Colonic mucosa (tissue), 4 donors: ENCODE data around the gene ACOXL. TPM values are rescaled to one million over a fixed set of nuclear protein-coding genes. Genes with fewer than 3 reads are reported as not detected.

Experiments used
- DNase-seq: peaks from one replicate; pipeline ENCODE4 v3.0.0-alpha.2; 2020
- H3K27ac ChIP-seq: fragments of 200-600 bp; one replicate; pipeline ENCODE4 v1.8.0; 2021
- H3K27me3 ChIP-seq: fragments of 200-600 bp; one replicate; pipeline ENCODE4 v1.8.0; 2021
- H3K36me3 ChIP-seq: fragments of 200-600 bp; one replicate; pipeline ENCODE4 v1.8.0; 2021
- H3K4me1 ChIP-seq: fragments of 200-600 bp; one replicate; pipeline ENCODE4 v1.8.0; 2021; ENCODE audit warnings: mild to moderate bottlenecking
- H3K4me3 ChIP-seq: fragments of 200-600 bp; one replicate; pipeline ENCODE4 v1.8.0; 2021
- H3K9ac ChIP-seq, 2 donors: one replicate each; pipeline ENCODE4 v1.7.0; 2013; ENCODE audit warnings: control low read depth in 2 of 2, low read depth in 2 of 2, low read length in 2 of 2
- H3K9me3 ChIP-seq: fragments of 200-600 bp; one replicate; pipeline ENCODE4 v1.8.0; 2021
- intact Hi-C: fragments of 100-400 bp; cut with DNase I; formaldehyde crosslinking; loops from one replicate; pipeline ENCODE4 v1.14.1; 2022
- total RNA-seq, 2 donors: library from RNA; stranded (reverse); fragmentation: NEBNext Ultra II Directional in 1 of 2; extraction: Animal tissue kit (Norgen Biotek cat#: 25700) in 1 of 2; gene quantifications; one replicate each; pipeline ENCODE4 v1.2.1, GENCODE V29; 2021
- TF ChIP-seq, protein P1 (sequence below): fragments of 200-600 bp; IDR thresholded peaks from one replicate; pipeline ENCODE4 v1.8.0; 2022; ENCODE audit warnings: antibody characterized with exemption, mild to moderate bottlenecking
- donor health status: healthy.
- donor health status: DM: no; HTN: no; CAD: no.
- donor health status: DM: no; HTN: no; CAD: no.

The ACOXL gene
- total RNA-seq, 2 donors from 2014 or later, result 0.32 to 0.82 TPM

DNA sequence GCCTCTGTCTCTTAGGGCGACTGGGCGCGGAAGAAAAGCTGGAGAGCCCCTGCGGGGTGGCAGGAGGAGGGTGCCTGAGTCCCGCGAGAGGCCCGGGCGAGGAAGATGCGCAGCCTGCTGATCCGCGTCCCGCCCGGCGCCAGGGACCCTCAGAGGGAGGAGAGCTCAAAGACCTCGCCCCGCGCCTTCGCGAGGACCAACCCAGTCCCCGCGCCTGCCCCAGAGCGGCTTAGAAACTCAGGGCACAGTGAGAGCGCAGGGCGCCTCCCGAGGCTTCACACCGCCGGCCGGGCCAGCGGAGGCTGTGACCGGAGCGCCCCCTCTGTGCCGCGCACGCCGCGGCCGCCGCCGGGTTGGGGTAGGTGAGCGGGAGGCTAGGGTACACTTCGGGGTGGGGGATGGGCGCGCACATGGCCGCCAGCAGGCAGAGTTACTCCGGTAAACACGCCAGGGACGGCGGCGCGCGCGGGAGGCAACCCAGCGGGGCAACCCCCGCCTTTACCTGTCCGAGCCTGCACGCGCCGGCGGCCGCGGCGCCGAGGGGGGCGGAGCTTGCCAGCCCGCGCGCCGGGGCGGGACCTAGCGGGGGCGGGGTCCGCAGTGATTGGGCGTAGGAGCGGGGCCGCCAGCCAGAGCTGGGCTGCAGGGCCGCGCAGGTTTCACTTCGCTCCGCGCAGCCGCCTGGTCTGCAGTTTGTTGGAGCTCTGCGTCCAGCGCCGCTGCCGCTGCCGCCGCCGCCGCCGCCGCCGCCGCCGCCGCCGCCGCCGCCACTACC, 388.1 kb downstream of the ACOXL start, which contains the start of gene BCL2L11:
Gene BCL2L11, plus strand, starts transcription at position 662 of the 775 bp plus-strand sequence. CDS start 2,832 bp downstream, outside the sequence.
- Histone ChIP-seq H3K27ac (peak within 1 kb of the TSS; percentile 86), H3K27me3 (peaks cover 7% of the 10 kb centered on the region), H3K9ac (peak within 1 kb of the TSS; percentile 76 to 90), H3K4me1 (peaks cover 6% of the 10 kb centered on the region), H3K36me3 (no peaks in the 10 kb centered on the region), H3K9me3 (no peaks in the 10 kb centered on the region), H3K4me3 (peak within 1 kb of the TSS; percentile 82)
- TF ChIP-seq, protein P1, sequence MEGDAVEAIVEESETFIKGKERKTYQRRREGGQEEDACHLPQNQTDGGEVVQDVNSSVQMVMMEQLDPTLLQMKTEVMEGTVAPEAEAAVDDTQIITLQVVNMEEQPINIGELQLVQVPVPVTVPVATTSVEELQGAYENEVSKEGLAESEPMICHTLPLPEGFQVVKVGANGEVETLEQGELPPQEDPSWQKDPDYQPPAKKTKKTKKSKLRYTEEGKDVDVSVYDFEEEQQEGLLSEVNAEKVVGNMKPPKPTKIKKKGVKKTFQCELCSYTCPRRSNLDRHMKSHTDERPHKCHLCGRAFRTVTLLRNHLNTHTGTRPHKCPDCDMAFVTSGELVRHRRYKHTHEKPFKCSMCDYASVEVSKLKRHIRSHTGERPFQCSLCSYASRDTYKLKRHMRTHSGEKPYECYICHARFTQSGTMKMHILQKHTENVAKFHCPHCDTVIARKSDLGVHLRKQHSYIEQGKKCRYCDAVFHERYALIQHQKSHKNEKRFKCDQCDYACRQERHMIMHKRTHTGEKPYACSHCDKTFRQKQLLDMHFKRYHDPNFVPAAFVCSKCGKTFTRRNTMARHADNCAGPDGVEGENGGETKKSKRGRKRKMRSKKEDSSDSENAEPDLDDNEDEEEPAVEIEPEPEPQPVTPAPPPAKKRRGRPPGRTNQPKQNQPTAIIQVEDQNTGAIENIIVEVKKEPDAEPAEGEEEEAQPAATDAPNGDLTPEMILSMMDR, result no peak
- intact Hi-C loops, result no loop called here
- peak; percentile 96 for DNase-seq

DNA sequence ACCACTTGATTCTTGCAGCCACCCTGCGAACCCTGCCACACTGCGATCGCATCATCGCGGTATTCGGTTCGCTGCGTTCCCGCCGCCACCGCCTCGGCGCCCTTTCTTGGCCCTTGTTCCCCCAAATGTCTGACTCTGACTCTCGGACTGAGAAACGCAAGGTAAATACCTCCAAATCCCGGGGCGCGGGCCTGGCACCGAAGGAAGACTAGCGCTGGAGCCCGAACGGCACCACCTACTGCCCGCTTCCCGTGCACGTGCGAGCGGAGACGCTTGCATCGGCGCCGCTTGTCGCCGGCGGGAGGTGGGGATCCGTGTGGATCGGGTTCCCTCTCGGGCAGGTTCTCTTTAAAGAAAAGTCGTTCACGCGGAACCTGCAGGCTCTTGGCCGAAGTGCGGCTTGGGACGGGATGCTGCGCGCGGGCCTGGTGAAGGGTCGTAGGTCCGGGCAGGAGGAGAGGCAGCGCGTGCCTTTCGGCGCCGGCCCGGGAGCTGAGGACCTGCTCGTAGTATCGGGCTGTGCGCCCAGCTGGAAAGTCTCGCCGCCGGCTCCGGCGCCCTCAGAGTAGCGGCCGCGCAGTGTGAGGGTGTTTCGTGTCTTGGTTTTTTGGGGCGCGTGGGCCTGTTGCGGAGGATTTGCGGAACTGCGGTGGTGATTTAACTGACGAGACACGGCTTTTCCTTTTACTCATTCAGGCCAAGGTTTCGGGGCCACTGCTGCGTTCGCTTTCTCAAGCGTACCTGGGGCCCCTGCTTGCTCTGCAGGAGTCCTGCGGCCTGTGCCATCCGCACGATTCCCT, 388.9 kb downstream of the ACOXL start:
- no peaks in the 10 kb centered on the region for H3K9me3 ChIP-seq
- peaks cover 6% of the 10 kb centered on the region for H3K4me1 ChIP-seq
- H3K4me3 ChIP-seq, result peak overlapping the region; percentile 82
- H3K36me3 ChIP-seq, result no peaks in the 10 kb centered on the region
- H3K27ac ChIP-seq, result peak overlapping the region; percentile 86
- peaks cover 7% of the 10 kb centered on the region for H3K27me3 ChIP-seq
- H3K9ac ChIP-seq, result peak overlapping the region; percentile 76 to 90
- TF ChIP-seq, protein P1, result no peak
- intact Hi-C loops, result no loop called here
- peak; percentile 50 for DNase-seq

DNA sequence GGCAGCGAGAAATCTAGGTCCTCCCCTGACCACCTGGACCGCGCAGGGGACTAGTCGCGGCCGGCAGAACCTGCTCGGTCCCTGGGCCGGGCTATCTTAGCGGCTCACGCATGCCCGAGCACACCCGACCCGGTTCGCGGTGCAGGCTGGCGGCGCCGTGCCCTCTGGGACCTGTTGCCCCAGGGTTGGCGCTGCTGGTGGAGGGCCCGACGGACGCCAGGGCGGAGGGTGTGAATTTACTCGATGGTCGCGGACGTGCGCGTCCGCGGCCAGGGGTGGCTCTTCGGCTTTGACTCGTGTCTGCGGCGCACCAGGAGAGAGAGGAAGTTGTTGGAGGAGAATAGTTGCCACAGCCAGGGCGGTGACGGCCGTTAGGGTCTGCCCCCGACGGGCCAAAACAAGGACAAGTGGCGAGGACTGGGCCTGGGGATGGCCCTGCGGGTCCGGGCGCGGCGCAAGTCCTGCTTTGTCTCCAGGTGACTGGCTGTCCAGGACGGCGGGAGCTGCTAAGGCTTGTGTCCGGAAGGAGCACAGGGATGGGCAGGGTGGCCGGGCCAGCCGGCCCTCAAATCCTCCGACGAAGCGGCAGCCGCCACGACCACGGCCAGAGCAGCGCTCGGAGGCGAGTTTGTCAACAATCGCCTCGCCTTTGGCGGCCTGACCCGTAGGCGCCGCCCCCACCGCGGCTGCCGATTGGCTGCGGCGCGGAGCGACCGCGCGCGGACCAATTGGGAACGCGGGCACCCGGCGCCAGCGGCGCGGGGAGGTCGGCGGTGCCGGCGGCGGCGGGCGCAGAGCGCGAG, 389.7 kb downstream of the ACOXL start:
- Histone ChIP-seq H3K9me3 (no peaks in the 10 kb centered on the region), H3K4me1 (peaks cover 6% of the 10 kb centered on the region), H3K36me3 (no peaks in the 10 kb centered on the region), H3K27ac (peak overlapping the region; percentile 86), H3K9ac (peak overlapping the region; percentile 76 to 90), H3K27me3 (peaks cover 7% of the 10 kb centered on the region), H3K4me3 (peak overlapping the region; percentile 82)
- TF ChIP-seq, protein P1, result no peak
- DNase-seq, result peak; percentile 91
- intact Hi-C loops, result no loop called here

DNA sequence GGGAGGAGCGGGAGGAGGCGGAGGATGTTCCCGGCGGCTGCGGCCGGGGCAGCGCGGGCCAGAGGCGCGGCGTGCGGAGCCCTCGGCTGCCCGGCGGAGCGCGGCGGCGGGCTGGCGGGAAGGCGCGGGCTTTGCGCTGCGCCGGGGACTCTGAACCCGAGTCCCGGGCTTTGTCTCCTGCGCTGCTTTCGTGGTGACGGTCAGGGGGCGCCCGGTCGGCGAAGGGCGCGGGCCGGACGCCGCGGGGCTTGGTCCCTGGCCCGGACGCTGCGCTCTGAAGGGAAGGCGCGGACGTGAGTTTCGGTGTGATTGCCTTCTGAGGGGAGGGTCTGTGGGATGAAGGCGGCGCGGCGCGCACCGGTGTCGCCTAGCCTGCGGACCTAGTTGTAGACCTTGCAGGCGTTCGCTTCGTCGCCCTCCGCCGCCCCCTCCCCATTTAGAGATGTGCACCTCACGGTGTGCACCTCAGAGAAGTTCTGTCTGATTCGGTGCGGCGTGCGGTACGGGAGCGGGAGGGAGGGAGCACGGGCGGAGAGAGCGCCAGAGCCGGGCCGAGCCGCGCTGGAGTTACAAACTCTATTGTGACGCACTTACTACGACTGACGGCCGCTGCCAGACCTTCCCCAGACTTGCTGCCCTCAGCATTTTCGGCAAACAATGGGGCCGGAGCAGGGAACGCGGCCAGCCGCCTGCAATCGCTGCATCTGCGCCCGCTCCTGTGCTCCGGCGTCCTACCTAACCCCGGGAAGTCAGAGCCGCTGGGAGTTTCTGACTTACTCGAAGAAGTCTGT, 390.5 kb downstream of the ACOXL start:
- H3K4me1 ChIP-seq, result peaks cover 4% of the 10 kb centered on the region
- DNase-seq, result peak; percentile 77
- peak overlapping the region; percentile 48 for H3K27ac ChIP-seq
- peak overlapping the region; percentile 76 to 81 for H3K9ac ChIP-seq
- H3K9me3 ChIP-seq, result no peaks in the 10 kb centered on the region
- peaks cover 7% of the 10 kb centered on the region for H3K27me3 ChIP-seq
- peak overlapping the region; percentile 82 for H3K4me3 ChIP-seq
- intact Hi-C loops, result no loop called here
- TF ChIP-seq, protein P1, result no peak
- no peaks in the 10 kb centered on the region for H3K36me3 ChIP-seq
